ENCODE measurements around the gene GPC6.

Gene GPC6

DNA sequence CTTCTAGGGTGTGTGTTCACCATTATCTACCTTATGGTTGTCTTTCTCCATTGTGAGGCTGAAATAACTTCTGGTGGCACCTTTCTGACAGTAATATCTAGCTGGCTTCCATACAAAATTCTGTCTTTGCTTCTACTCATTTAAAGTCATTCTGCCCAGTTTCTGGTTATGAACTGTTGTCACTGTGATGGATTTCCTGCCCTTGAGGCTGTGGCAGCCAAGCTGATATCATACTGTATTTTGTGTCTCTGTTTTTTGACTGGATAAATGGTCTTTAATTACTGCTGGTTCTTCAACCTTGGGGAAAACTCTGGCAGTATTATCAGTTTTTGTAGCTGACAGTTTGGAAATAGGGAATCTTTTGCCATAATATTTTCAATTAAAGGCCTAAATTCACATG, 233.4 kb downstream of the GPC6 start:
- no peak overlapping the region for H3K4me3 ChIP-seq (ENCODE audit: low read depth, low read length)
- ChIA-PET CTCF (no interaction called here), POLR2A (no interaction called here)
- TF ChIP-seq, protein P1, sequence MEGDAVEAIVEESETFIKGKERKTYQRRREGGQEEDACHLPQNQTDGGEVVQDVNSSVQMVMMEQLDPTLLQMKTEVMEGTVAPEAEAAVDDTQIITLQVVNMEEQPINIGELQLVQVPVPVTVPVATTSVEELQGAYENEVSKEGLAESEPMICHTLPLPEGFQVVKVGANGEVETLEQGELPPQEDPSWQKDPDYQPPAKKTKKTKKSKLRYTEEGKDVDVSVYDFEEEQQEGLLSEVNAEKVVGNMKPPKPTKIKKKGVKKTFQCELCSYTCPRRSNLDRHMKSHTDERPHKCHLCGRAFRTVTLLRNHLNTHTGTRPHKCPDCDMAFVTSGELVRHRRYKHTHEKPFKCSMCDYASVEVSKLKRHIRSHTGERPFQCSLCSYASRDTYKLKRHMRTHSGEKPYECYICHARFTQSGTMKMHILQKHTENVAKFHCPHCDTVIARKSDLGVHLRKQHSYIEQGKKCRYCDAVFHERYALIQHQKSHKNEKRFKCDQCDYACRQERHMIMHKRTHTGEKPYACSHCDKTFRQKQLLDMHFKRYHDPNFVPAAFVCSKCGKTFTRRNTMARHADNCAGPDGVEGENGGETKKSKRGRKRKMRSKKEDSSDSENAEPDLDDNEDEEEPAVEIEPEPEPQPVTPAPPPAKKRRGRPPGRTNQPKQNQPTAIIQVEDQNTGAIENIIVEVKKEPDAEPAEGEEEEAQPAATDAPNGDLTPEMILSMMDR (IDR thresholded peaks at IDR 0.05; ENCODE audit: insufficient read depth, low read length, missing control alignments), result no peak
- no peak for DNase-seq (ENCODE audit: low read depth, low spot score)

DNA sequence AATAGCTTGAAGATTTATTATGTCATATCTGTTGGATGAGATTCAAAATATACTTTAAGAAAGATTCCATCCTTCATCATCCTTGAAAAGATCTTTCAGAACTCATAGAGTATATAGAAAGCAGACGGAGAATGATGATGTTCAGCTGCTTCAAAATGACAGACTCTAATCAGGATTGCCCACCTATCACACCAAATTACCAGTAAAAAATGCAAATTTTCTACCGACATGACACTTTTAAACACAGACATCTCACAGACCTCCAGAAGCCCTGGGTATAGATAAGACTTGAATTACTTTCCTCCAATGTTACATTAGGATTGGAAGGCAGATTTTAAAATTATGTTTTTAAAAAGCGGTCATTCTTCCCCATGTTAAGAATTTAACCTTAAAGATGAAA, 235.5 kb downstream of the GPC6 start:
- no peak overlapping the region for H3K4me3 ChIP-seq (ENCODE audit: low read depth, low read length)
- TF ChIP-seq, protein P1 (IDR thresholded peaks at IDR 0.05; ENCODE audit: insufficient read depth, low read length, missing control alignments), result no peak
- ChIA-PET POLR2A (no interaction called here), CTCF (no interaction called here)
- DNase-seq (ENCODE audit: low read depth, low spot score), result no peak

GRCh38 chr13:93466502-93467036, 240.0 kb downstream of the GPC6 start:
- POLR2A ChIA-PET, result no interaction called here
- CTCF ChIA-PET, result no interaction called here

GRCh38 chr13:93467175-93467574, 240.6 kb downstream of the GPC6 start:
- POLR2A ChIA-PET, result no interaction called here
- H3K4me3 ChIP-seq (ENCODE audit: low read depth, low read length), result no peak overlapping the region
- no peak for DNase-seq (ENCODE audit: low read depth, low spot score)
- TF ChIP-seq, protein P1 (IDR thresholded peaks at IDR 0.05; ENCODE audit: insufficient read depth, low read length, missing control alignments), result no peak
- CTCF ChIA-PET, result no interaction called here

More at GRCh38 chr13:93466502-93467036, 240.0 kb downstream of the GPC6 start:
- TF ChIP-seq, protein P1 (IDR thresholded peaks at IDR 0.05; ENCODE audit: insufficient read depth, low read length, missing control alignments), result no peak
- no peak for DNase-seq (ENCODE audit: low read depth, low spot score)
- H3K4me3 ChIP-seq (ENCODE audit: low read depth, low read length), result no peak overlapping the region

- H3K4me3 ChIP-seq (ENCODE audit: low read depth, low read length), result no peak overlapping the region
- TF ChIP-seq, protein P1 (IDR thresholded peaks at IDR 0.05; ENCODE audit: insufficient read depth, low read length, missing control alignments), result no peak
- CTCF ChIA-PET, result no interaction called here
- DNase-seq (ENCODE audit: low read depth, low spot score), result no peak
- POLR2A ChIA-PET, result no interaction called here
Observed at GRCh38 chr13:93468433-93468832, 241.8 kb downstream of the GPC6 start.

DNA sequence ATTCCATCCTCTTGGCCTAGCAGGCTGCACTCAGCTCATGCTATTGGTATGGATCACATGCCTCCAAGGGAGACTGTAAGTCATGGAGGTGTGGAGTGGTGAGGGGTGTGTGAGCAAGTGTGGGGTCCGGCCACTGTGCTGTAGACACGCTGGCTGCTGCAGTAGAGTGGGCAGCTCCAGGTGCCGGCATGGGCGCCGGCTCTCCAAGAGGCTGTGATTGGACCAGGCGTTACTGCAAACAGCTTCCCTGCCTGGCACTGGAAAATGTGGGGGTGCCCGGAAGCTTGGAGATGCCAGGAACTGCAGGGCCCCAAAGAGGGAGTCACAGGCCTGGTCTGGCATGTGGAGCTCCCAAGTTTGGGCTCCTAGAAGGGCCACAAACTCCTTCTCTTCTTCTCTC, 245.7 kb downstream of the GPC6 start:
- no peak for DNase-seq (ENCODE audit: low read depth, low spot score)
- no peak overlapping the region for H3K4me3 ChIP-seq (ENCODE audit: low read depth, low read length)
- ChIA-PET CTCF (no interaction called here), POLR2A (no interaction called here)
- TF ChIP-seq, protein P1 (IDR thresholded peaks at IDR 0.05; ENCODE audit: insufficient read depth, low read length, missing control alignments), result no peak

Data from AG04449 (cell line).